Activated CD8-positive, alpha-beta memory T cell treated with anti-CD3 and anti-CD28 coated beads, Interleukin-2, amount 50 U/mL, for 48 hours (primary cell): ENCODE data around the gene CKB.

ENCODE experiments used
- DNase-seq: peaks from one replicate; pipeline ENCODE4 v3.0.0-alpha.2; 2020

The CKB gene

DNA sequence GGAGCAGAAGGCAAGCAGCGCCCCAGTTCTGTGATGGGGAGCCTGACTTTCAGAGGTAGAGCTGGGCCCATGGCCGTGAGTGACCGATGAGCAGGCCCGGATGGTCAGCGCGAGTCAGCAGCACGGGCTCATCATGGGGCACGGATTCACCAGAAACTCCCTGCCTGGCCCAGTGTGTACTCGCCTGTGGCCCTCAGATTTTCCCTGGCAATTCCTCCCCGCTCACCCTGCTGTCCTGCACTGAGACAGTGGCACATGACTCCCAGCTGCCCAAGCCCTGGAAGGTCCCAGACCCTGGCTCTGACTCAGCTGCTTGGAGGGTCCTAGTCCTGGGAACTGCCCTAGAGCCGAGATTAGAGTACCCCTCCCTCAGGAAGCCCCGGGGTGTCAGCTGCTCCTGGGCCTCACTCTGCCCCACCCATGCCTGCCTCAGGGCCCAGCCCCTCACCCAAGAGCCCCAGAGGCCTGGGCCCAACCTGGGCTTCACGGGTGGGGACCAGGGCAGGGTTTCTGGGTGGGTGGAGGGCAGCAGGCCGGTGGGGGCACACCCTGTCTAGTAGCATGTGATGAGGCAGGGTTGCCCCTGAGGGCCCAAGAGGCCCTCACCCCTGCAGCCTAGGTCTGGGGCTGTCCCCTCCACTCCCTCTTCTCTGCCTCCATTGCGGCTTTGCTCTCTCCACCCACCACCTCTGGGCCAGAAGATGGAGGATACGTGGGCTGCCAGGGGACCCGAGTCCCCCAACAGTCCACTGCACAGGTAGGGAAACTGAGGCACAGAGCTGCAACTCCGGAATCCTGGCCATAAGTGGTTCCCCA, 14.8 kb upstream of the CKB start:
- no peak for DNase-seq

DNA sequence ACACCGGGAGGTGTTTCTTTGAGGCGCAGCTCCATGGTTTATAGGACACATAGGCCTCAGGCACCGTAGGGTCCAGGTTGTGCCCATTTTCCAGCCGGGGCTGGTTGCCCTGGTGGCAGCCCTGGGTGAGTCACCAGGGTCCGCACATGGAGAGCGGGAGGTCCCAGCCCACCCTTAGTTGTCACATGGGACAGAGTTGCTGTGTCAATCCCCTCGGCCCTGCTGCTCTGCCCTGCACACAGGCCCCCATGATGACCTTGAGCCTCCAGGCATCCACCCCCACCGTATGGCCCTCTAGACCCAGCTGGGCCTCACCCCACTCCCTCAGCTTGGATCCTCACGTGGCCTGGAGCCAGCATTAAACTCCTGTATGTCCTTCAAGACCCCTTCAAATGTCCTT, 14.1 kb upstream of the CKB start:
- no peak for DNase-seq

DNA sequence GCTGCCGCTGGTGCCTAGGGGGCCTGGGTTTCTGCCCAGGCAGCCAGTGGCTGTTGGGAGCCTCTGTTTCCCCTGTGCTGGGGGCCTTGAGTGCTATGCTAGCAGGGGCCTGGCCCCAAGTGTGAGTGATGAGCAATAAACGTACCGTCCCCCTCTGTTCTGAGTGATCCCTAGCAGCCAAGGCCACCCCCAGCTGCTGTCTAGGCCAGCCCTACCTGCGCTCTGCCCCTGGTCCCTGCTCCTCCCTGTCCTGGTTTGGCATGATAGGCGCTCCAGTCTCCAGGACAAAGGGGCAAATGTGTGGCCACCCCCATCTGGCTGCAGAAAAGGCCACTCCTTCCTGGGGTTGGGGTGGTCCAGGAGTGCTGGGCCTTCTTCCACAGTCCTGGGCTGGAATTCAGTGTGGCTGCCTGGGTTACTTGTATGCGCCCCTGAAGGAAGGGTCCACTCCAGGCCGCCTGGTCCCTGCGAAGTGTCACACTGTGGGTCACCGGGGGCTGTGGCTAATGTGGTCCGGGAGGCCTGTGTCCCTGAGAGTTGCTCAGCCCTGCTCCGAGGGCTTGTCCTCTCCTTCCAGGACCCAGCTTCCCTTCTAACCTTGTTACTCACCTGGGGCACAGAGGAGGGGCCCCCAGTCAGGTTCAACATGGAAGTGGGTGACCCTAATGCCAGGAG, 13.4 kb upstream of the CKB start:
- no peak for DNase-seq

DNA sequence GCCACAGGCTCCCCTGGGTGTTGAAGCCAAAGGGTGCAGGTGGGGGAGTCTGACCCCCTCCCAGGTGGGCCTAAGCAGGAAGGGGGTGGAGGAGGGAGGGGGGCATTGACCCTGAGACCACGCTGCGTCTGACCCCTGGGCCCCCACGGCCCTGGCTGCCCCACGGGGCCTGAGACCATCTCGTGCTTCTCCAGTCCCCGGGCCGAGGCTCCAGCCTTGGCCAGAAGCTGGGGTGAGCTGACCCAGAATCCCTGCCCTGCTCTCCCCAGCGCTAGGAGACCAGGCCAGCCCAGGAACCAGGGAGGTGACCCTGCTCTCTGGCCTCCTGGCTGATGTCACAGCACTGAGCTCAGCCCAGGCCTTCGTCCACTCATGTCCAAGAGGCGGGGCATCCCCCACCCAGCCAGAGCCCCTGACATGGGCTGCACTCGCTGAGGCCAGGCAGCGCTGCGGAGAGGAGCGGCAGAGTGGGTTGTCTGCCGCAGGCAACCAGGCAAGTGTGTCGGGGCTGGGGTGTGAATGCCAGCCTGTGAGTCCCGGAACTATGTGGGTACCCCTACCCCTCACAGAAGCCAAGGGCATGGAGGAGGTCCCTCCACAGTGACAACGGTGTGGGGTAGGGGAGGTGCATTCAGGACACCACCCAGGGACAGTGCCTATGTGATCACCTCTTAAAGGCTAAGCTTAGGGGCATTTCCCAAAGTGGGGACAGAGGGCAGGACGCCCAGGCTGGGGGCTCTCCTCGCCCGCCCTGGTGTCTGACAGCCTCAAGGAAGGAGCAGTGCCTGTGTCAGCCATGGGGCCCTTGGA, 12.7 kb upstream of the CKB start:
- no peak for DNase-seq

DNA sequence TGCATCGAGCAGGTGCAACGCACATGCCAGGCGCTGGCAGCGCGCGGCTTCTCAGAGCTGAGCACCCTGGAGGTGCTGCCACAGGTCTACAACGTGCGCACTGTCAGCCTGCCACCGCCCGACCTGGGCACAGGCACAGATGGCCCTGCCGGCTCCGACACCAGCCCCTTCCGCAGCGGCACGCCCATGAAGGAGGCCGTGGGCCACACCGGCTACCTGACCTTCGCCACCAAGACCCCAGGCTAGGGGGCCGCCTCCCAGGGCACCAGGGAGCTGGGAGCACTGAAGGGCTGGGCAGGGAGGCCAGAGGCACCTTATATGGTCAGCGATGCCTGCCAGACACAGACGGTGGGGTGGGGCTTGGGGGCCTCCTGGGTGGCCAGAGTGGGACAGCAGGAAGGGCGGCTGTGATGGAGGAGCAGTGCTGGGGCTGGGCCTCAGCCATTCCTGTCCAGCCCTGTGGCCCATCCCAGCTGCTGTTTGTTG, 12.0 kb upstream of the CKB start:
- no peak for DNase-seq

DNA sequence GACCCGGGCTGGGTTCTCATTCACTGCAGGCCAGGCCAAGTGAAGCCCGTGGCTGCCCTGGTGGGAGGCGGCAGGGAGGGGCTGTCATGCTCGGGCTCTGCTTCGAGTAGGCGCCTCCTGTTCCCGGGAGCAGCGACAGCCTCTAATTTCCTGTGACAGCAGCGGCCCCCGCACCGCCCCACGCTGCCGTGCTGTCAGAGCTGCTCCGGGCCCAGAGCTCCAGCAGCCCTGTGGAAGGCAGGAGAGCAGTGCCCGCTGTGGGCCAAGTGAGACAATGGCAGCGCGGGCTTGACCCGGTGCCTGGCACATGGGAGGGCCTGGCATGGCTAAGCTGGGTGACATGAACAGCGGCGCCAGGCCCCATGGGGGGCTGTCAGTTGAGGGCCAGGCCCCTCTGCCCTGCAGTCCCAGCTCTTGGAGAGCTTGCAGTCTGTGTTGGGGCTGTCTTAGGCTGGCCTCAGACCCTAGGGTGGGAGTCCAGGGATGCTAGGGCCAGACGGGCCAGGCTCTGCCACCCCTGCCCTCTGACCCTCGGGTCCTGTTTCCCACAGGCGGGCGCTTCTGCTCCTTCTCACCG, 11.5 kb upstream of the CKB start:
- DNase-seq = no peak

DNA sequence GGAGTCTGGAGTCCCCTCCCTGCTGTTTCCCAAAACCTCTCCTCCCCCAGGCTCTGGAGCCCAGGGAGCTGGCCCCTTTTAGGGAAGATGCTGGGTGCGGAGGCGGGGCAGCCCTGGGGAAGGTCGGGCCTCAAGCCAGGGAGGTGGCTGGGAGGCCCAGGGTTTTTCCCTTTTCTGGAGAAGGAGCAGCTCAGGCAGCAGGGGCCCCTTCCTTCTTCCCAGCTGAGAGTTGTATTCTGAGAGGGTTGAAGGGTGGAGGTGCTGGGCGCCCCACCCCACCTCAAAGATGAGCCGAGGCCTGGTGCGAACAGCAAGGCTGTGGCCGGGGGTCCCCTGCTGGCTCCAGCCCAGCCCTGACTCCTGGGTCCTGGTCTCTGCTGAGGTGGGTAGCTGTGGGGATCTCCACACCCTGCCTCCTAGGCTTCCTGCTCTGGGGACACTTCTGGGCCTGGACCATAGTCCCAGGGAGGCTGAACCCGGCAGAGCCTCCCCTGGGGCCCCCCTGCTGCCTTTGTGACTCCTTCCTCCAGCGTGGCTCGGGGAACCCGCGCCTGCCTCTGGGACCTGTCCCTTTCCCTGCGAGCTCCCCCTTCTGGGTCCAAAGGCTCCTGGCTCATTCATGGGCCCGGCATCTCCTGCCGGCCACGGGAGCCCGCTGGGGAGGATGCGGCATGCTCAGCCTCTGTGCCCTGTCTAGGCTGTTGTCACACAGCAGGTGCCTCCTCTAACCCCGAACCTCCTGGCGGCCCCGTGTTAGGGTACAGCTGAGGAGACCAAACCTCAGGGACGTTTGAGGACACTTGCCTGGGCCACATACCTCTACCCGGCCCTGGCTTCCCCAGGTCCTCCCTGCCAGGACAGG, 10.7 kb upstream of the CKB start:
- no peak for DNase-seq

DNA sequence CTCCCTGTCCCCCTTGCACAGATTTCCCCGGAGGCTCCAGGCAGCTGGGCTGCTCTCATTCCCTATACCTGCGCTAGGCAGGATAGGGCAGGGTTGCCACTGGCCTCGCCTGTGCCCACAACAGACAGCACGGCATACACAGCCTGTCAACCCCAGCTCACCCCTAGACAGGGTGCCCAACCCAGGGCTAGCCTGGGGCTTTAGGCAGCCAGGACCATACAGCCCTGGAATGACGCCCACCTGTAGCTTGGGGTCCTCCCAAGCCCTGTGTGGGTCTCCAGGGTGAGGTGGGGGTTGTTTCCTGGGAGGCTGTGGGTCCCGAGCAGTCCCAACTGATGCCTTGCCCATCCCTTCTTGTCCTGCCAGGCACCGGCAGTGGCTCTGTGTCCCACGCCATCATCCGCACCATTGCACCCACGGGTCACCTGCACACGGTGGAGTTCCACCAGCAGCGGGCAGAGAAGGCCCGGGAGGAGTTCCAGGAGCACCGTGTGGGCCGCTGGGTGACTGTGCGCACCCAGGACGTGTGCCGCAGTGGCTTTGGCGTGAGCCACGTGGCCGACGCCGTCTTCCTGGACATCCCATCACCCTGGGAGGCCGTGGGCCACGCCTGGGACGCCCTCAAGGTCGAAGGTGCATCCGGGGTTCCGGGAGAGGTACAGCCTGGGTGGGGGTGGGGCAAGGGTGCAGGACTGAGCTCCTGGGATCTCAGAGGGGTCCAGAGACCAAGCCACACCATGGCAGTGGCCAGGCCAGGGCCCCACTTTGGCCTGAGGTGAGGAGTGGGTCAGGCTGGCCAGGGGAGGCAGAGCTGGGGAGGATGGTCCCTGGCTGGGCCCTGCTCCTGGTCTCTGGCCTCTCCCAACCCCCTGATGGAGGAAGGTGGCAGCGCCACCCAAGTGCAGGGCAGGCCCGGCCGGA, 9.8 kb upstream of the CKB start:
- DNase-seq = no peak

DNA sequence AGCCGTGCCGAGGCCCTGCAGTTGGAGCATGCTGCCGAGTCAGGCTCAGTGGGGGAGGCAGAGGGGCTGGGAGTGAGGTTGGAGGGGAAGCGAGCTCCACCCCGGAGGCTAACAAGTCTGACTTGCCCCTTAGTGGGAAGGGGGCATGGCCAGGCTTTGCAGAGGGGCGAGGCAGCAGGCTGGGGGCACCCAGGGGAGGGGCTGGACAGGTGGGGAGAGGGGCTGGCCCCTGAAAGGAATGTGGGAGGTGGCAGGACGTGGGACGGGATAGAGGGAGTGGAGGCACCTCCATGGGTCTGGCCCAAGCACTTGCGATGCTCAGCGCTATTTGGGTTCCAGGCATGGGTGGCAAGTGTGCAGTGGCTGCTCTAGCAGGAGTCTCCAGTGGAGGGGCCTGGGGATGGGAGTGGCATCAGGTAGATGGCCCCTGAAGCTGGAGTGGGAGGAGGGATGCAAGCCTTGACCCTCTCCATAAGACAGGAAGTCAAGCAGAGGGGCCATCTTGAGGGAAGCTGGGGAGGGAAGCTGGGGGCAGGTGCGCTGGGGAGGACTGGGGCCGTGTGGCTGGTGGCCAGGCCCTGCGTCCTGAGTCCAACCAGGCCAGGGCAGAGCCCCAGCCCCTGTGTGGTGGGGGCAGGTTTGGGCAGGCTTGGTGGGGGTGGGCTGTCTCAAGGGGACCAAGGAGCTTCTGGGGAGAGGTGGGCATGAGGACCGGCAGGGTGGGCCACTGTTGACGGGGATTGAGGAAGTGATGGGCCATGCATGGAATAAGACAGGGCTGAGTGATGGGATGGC, 9.0 kb upstream of the CKB start:
- DNase-seq = no peak

DNA sequence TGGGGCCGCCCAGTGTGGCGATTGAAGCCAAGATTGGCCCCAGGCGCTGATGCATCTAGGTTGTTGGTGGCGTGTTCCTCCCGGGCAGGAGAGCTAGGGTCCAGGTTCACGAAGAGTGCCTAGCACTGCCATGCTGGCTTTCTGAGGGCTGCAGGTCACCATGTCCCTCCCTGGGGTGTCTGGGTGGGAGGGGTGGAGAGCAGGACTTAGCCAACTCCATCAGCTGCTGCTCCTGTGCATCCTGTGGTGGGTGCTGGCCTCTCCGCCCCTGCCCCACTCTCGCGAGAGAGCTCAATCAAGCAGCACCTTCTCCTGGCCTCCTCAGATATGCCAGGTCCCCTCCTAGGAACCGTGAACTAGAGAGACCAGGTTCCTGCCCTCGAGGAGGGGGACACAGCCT, 8.2 kb upstream of the CKB start:
- DNase-seq = no peak

DNA sequence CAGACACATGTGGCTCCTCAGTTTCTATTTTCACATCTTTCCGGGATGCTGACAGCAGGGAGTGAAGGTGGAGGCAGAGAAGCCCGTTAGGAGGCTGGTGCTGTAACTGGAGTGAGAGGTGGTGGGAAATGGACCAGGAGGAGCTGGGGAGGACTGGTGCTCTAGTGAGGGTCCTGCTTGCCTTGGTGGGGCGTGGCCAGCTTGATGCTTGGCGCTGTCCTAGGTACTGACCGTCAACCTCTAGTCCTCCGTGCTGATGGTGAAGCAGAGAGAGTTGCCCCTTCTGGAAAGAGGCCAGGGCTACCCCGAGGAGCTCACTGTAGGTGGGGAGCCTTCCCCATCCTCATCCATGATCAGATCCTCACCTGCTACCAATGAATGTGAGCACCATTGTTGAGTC, 7.8 kb upstream of the CKB start:
- DNase-seq = no peak

DNA sequence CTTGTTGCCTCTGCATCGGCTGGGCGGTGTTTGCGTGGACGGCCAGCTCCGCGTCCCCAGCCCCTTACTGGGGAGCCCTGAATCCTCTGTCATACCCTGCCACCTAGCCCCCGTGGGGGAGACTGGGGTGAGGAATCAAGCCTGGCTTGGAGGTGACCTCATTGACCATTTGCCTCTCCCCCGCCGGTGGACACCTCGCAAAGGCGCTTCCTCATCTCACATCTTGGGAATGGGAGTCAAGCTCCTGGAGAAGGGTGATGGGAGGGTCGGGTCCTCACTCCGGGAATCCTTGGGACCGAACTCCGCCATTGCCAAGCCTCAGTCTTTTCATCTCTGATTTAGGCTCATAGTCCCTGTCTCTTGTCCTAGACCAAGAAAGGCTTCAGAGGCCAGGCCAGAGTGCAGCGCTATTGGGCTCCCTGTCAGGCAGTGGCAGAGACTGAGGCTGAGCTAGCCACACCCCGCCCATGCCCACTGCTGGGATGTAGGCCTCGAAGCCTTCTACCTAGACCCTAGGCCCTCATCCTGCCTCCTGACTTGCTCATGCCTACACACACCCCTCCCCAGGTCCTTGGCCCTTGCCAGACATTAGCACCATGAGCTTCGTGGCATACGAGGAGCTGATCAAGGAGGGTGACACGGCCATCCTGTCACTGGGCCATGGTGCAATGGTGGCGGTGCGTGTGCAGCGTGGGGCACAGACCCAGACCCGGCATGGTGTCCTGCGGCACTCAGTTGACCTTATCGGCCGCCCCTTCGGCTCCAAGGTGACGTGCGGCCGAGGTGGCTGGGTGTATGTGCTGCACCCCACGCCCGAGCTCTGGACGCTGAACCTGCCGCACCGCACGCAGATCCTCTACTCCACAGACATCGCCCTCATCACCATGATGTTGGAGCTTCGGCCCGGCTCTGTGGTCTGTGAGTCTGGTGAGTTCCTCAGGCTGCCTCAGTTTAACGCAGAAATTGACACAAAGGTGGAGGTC, 7.0 kb upstream of the CKB start:
- DNase-seq = no peak

DNA sequence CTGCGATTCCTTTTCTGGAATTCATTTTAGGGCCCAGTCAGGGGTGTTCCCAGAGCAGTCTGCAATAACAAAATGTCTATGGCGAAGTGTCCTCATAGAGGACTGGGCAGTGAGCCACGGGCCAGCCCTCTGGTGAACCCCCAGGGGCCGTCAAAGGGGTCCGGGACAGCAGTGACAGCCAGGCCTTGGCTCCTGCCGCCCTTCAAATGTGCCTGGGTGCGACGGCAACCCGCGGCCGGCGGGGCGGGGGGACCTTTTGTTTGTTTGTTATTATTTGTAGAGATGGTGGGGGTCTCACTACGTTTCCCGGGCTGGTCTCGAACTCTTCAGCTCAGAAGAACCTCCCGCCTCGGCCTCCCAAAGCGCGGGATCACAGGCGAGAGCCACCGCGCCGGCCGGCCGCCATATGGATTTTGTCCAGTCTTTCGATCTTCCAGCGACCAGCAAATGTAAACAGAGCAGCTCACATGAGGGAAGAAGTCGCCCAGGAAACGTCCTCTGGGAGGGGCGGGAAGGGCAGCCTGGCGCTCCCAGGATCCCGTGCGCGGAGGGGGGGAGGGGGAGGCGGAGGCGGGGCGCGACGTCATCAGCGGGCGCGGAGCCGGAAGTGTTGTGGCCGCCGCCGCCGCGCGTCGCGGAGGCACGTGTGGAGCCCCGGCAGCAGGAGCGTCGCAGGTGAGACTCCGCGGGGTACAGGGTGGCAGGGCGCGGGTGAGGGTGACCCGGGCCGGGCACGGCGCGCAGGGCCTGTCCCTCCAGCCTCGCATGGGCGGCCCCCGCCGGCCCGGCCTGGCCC, 6.2 kb upstream of the CKB start, which contains the start of gene TRMT61A:
Gene TRMT61A, plus strand, starts transcription at position 610 of the 796 bp plus-strand sequence. CDS start 783 bp downstream, outside the sequence.
- DNase-seq = peak; percentile 90

DNA sequence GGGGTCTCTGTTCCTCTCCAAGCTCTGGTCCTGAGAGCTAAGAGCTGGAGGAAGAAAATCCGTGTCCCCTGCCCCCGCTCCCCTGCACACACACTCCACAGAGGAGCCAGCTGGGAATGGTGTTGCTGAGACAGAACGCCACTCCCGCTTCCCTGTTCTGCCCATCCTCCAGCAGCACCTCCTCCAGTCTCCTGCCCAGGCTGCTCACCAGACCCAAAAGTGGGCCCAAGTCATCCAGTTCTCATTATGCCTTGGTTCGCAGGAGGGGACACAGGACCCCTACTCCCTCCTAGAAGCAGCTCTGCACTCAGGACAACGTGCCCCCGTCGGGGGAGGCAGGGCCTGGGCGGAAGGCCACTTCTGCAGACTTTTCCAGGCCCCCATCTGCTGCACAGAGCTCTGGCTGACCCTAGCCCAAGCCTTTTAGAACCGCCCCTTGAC, 5.5 kb upstream of the CKB start:
- no peak for DNase-seq

DNA sequence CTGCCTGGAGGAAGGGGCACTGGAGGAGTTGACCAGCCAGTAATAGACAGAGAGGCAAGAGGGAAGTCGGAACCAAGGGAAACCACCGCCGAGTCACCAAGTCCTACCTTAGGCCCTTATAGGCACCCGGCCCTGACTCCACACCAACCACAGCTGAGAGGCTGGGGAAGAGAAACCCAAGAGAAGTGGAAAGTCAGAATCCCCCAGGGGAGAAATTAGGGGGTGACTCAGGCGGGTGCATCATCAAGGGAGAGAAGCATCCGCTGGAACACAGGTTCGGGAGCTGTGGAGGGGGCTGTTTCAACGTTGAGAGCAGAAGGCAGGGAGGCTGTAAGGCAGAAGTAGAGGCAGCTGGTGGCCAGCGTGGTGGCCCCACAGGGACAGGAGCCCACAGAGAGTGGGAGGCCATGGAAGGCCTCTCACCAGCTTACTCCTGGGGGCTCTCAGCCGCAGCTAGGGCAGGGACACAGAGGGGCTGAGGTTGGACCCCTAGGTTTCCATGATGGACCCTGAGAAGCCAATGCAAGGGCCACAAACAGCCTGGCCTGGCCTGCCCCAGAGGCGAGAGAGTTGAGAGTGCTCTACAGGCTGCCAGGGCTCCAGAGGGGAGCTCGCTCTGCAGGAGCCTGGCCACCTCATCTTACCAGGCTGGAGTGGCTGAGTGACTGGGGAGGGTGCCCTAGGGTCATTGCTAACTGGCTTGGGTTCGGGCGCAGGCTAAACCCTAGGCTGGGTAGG, 4.9 kb upstream of the CKB start:
- no peak for DNase-seq

DNA sequence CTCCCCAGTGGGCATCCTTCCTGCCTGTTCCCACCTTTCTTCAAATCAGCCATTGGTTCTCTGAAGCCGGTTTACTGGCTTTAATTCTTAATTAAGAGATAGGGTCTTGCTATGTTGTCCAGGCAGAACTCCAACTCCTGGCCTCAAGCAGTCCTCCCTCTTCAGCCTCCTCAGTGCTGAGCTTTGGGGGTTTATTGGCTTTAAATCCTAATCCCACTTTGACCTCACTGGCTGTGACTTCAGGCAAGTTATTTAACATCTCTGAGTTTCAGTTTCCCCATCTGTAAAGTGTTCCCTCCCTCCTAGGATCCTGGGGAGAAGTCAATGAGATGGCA, 4.3 kb upstream of the CKB start:
- DNase-seq = no peak

DNA sequence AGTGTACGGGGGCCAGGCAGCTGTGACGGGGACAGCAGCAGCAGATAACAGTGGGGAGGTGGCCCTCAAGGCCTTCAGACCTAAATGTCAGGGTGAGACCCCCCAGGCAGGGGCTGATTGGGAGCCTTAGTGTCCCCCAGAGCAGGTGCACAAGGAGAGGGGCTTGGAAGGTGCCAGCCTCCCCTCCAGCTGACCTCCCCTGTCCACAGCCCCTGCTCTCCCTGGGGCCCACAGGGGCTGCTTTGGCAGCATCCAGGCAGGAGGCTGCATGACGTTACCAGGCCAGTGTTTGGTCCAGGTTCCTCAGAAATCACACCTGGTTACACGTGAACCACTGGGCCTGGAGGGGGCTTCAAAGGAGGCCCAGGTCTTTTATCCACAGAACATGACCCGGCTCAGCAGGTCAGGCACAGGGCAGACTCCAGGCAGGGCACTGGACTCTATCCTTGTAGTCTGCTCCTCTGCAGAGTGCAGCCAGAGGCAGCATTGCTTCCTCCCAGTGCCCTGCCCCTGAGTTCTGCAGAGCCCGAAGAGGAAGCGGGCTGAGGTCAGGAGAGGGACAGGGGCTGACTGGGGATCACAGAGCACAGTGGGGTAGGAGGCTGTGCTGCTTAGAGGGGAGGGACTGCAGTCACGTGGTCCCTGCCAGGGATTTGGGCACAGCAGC, 3.8 kb upstream of the CKB start:
- DNase-seq = no peak
